ENCODE results near the gene KIF2A.

KIF2A gene

GRCh38 chr5:62386824-62387223 is 80.8 kb downstream of the KIF2A start:
- Histone ChIP-seq H3K4me1 (no peaks in the 10 kb centered on the region; the same call in none of the 2 replicates), H3K36me3 (replicated peaks) (peaks cover 65% of the 10 kb centered on the region), H3K27me3 (ENCODE audit: low read depth) (no peaks in the 10 kb centered on the region), H3K9me3 (no peaks in the 10 kb centered on the region), H3K4me3 (no peak overlapping the region)
- no peak for DNase-seq (ENCODE audit: low spot score in 2 of 2)
- in situ Hi-C loops (cut with MboI; ENCODE audit: low sequenced_read_pairs), result no loop called here

- H3K27me3 ChIP-seq (ENCODE audit: low read depth), result no peaks in the 10 kb centered on the region
- H3K36me3 ChIP-seq (replicated peaks), result peaks cover 71% of the 10 kb centered on the region
- in situ Hi-C loops (cut with MboI; ENCODE audit: low sequenced_read_pairs), result no loop called here
- H3K4me3 ChIP-seq, result no peak overlapping the region
- H3K9me3 ChIP-seq, result 0 out of 2 replicates have a peak, but pooled peaks cover 2% of the 10 kb centered on the region
- no peaks in the 10 kb centered on the region for H3K4me1 ChIP-seq
- DNase-seq (ENCODE audit: low spot score in 2 of 2), result no peak
These were observed 89.4 kb downstream of the KIF2A start for GRCh38 chr5:62395210-62395950.

GRCh38 chr5:62403411-62404250 is 97.6 kb downstream of the KIF2A start, which contains the start of gene DIMT1:
DIMT1 (minus strand) TSS chr5:62403905; CDS start chr5:62403772, 133 bp downstream.
- in situ Hi-C loops (cut with MboI; ENCODE audit: low sequenced_read_pairs), result no loop called here
- Histone ChIP-seq H3K27me3 (ENCODE audit: low read depth) (no peaks in the 10 kb centered on the region), H3K4me3 (peak within 1 kb of the TSS; percentile 75), H3K4me1 (peaks cover 7% of the 10 kb centered on the region; the same call in 1 of the 2 replicates), H3K9me3 (no peaks in the 10 kb centered on the region), H3K36me3 (replicated peaks) (peaks cover 13% of the 10 kb centered on the region)
- DNase-seq (ENCODE audit: low spot score in 2 of 2), result peak; percentile 96 to 97

- peaks cover 17% of the 10 kb centered on the region for H3K4me1 ChIP-seq
- in situ Hi-C loops (cut with MboI; ENCODE audit: low sequenced_read_pairs), result no loop called here
- H3K36me3 ChIP-seq (replicated peaks), result peaks cover 5% of the 10 kb centered on the region; the same call in 1 of the 2 replicates
- H3K4me3 ChIP-seq, result peak within 1 kb of the TSS; percentile 99
- DNase-seq (ENCODE audit: low spot score in 2 of 2), result peak; percentile 98 to 100
- no peaks in the 10 kb centered on the region for H3K27me3 ChIP-seq (ENCODE audit: low read depth)
- no peaks in the 10 kb centered on the region for H3K9me3 ChIP-seq
These were observed 106.7 kb downstream of the KIF2A start, which contains the start of gene IPO11 for GRCh38 chr5:62412549-62413329. IPO11 (plus strand) TSS chr5:62412763; CDS start chr5:62437280, 24,517 bp downstream.

- Histone ChIP-seq H3K27me3 (ENCODE audit: low read depth) (no peaks in the 10 kb centered on the region), H3K36me3 (replicated peaks) (peaks cover 5% of the 10 kb centered on the region; the same call in 1 of the 2 replicates), H3K4me1 (peaks cover 17% of the 10 kb centered on the region), H3K9me3 (no peaks in the 10 kb centered on the region), H3K4me3 (peak overlapping the region; percentile 99)
- no peak for DNase-seq (ENCODE audit: low spot score in 2 of 2)
- in situ Hi-C loops (cut with MboI; ENCODE audit: low sequenced_read_pairs), result no loop called here
These were observed 107.7 kb downstream of the KIF2A start for GRCh38 chr5:62413711-62414110.

- DNase-seq (ENCODE audit: low spot score in 2 of 2), result no peak
- in situ Hi-C loops (cut with MboI; ENCODE audit: low sequenced_read_pairs), result no loop called here
- Histone ChIP-seq H3K36me3 (replicated peaks) (peaks cover 5% of the 10 kb centered on the region; the same call in 1 of the 2 replicates), H3K4me3 (no peak overlapping the region), H3K4me1 (peaks cover 10% of the 10 kb centered on the region), H3K27me3 (ENCODE audit: low read depth) (no peaks in the 10 kb centered on the region), H3K9me3 (no peaks in the 10 kb centered on the region)
These were observed 112.6 kb downstream of the KIF2A start for GRCh38 chr5:62418462-62419076.

- no peak for DNase-seq (ENCODE audit: low spot score in 2 of 2)
- no peaks in the 10 kb centered on the region for H3K27me3 ChIP-seq (ENCODE audit: low read depth)
- no peaks in the 10 kb centered on the region for H3K9me3 ChIP-seq
- H3K4me3 ChIP-seq, result no peak overlapping the region
- peaks cover 3% of the 10 kb centered on the region; the same call in 1 of the 2 replicates for H3K36me3 ChIP-seq (replicated peaks)
- H3K4me1 ChIP-seq, result peaks cover 1% of the 10 kb centered on the region; the same call in 1 of the 2 replicates
- in situ Hi-C loops (cut with MboI; ENCODE audit: low sequenced_read_pairs), result no loop called here
These were observed 113.6 kb downstream of the KIF2A start for GRCh38 chr5:62419609-62420008.

GRCh38 chr5:62421414-62421813 is 115.4 kb downstream of the KIF2A start:
- Histone ChIP-seq H3K27me3 (ENCODE audit: low read depth) (no peaks in the 10 kb centered on the region), H3K9me3 (no peaks in the 10 kb centered on the region), H3K4me1 (no peaks in the 10 kb centered on the region), H3K36me3 (replicated peaks) (no peaks in the 10 kb centered on the region; the same call in none of the 2 replicates), H3K4me3 (no peak overlapping the region)
- no peak for DNase-seq (ENCODE audit: low spot score in 2 of 2)
- in situ Hi-C loops (cut with MboI; ENCODE audit: low sequenced_read_pairs), result no loop called here

GRCh38 chr5:62424763-62425162 is 118.8 kb downstream of the KIF2A start:
- in situ Hi-C loops (cut with MboI; ENCODE audit: low sequenced_read_pairs), result no loop called here
- Histone ChIP-seq H3K4me3 (no peak overlapping the region), H3K27me3 (ENCODE audit: low read depth) (no peaks in the 10 kb centered on the region), H3K36me3 (replicated peaks) (no peaks in the 10 kb centered on the region; the same call in none of the 2 replicates), H3K9me3 (no peaks in the 10 kb centered on the region), H3K4me1 (no peaks in the 10 kb centered on the region)
- no peak for DNase-seq (ENCODE audit: low spot score in 2 of 2)

- no peak for DNase-seq (ENCODE audit: low spot score in 2 of 2)
- 0 out of 2 replicates have a peak, but pooled peaks cover 4% of the 10 kb centered on the region for H3K4me1 ChIP-seq
- H3K9me3 ChIP-seq, result no peaks in the 10 kb centered on the region
- H3K36me3 ChIP-seq (replicated peaks), result no peaks in the 10 kb centered on the region
- H3K4me3 ChIP-seq, result no peak overlapping the region
- in situ Hi-C loops (cut with MboI; ENCODE audit: low sequenced_read_pairs), result no loop called here
- H3K27me3 ChIP-seq (ENCODE audit: low read depth), result no peaks in the 10 kb centered on the region
These were observed 126.0 kb downstream of the KIF2A start for GRCh38 chr5:62431735-62432620.

GRCh38 chr5:62432621-62433064 is 126.6 kb downstream of the KIF2A start:
- Histone ChIP-seq H3K36me3 (replicated peaks) (no peaks in the 10 kb centered on the region), H3K9me3 (no peaks in the 10 kb centered on the region), H3K4me1 (0 out of 2 replicates have a peak, but pooled peaks cover 4% of the 10 kb centered on the region), H3K27me3 (ENCODE audit: low read depth) (no peaks in the 10 kb centered on the region), H3K4me3 (no peak overlapping the region)
- DNase-seq (ENCODE audit: low spot score in 2 of 2), result no peak
- in situ Hi-C loops (cut with MboI; ENCODE audit: low sequenced_read_pairs), result no loop called here
